Colon (tissue), 2 donors: ENCODE data around the gene TOMM22.
A peak's percentile ranks its signal among the peaks of the same experiment; 100 is the strongest.

Experiments
- FAIRE-seq: peaks from 2 replicates; lab custom pipeline; 2012; peaks lifted over from hg19 to GRCh38; lab: Jason Lieb, UNC
- donor health status: control.
- donor health status: control.

Gene TOMM22

DNA sequence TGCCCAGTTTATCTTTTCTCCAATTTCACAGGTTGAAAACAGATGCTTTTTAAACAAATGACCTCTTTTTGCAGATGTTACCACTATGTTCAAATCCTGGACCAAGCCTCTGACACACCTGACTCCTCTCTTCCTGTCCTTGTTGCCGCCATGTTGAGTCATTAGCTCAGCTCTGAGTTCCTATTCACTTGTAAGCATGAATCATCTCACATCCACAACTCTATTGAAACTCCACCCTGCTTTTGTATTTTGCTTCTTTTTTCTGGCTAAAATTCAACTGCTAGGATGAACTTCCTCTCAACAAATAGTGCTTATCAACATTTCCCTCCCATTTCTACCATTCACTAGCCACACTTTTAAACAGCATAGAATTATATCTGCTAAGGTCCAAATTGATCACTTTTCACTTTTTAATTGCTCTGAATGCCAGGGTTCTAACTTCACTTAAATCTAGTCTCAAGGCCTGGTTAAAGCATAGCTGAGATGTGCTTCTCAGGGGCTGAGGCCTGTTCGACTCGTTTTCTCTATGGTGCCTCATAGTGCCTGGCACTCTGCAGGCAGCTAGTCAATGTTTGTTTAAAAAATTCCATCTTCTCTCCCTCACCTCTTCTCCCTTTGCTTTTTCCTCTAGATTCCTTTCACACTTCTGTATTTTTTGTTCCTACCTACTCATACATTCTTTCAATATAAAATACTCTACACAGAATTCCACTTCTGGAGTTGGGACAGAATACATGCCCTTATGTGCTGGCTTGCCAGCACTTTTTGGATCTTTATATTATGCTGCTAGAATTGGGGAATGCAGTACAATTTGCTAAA, 15.1 kb downstream of the TOMM22 start:
- FAIRE-seq: no peak

DNA sequence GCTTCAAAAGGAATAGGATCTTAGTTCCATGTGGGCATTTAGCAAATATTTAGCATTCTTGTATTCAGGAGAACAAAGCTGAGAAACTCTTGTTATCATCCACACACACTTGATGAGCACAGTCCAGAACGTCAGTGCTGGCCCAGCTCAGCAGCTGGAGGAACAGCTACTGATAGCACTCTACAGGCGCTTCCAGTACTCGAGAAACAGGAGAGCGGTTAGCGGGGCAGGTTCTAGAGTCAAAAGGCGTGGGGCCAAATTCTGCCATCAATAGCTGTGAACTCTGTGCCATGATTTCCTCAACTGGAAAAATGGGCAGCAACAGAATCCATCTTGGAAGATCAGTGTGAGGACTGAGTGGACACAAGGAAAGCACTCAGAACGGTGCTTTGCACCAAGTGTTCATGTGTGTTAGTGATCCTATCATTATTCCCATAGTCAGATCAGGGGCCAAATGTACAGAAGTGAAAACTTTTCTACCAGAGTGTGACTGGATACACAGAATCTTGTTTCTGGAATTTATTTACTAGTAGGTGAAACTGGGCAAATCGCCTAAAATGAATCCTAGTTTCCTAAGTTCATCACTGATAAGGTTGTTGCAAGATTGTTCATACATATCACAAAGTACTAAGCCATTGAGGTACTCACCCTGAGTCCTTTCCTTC, 15.8 kb downstream of the TOMM22 start:
- FAIRE-seq: no peak

DNA sequence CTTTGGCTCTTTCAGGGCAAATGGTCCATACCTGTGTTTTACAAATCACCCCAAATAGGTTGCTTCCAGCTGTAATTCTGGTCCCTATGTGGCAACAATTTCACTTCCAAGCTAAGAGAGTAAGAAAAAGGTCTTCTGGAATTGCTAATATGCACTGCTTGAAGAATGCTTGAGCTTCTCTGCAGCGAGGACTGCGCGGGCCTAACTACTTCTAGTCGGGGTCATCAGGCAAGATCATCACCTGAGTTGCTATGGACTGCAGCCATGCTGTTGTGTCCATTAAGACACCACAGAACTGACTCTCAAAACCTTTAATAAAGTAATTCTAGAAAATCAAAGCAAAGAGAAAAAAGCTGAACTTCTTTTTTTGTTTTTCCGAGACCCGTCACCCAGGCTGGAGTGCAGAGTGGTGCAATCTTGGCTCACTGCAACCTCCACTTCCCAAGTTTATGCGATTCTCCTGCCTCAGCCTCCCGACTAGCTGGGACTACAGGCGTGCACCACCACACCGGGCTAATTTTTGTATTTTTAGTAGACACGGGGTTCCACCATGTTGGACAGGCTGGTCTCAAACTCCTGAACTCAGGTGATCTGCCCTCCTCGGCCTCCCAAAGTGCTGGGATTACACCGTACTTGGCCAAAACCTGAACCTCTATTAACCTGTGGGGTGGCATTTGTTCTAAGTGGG, 16.8 kb downstream of the TOMM22 start:
- no peak for FAIRE-seq

DNA sequence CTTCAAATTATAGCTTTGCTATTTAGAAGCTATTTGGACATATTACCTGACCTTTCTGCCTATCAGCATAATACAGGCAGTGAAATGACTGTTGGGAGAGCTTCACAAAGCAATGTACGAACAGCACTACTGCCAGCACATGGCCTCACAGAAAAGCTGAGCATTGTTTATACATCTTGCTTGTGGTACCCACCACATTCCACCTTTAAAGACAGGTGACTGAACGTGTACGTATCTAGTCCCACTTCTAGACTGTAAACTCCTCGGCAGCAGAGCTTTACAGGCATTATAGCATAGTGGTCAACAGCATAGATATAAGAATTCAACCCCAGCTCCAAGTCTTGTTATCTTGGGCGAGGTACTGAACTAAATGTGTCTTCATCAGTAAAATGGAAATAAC, 17.4 kb downstream of the TOMM22 start:
- FAIRE-seq: no peak

DNA sequence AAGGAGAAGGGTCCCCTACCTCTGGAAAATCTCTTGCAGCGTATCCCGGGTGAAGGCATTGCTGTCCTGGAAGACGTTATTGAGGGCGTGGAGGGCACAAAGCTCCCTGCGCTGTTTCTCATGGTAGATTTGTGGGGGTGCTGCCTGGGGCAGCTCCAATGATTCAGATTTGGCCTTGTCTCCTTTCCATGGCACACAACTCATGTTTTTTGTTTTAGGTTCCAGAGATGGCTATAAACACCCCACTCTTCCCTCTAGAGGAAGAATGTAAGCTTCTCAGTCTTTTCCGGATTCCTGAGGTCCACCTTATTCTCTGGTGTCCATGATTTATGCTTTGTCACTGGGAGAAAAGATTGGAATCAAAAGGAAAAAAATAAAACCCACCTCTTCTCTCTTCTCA, 18.0 kb downstream of the TOMM22 start:
- no peak for FAIRE-seq

- no peak for FAIRE-seq
Observed at GRCh38 chr22:38700270-38700788, 18.6 kb downstream of the TOMM22 start.

GRCh38 chr22:38700789-38701628, 19.3 kb downstream of the TOMM22 start, which contains the start of gene JOSD1:
Gene JOSD1, minus strand, starts transcription at chr22:38700943. Its CDS starts 956 bp downstream, at chr22:38699987.
- no peak for FAIRE-seq

GRCh38 chr22:38704654-38705234, 23.0 kb downstream of the TOMM22 start:
- no peak for FAIRE-seq

DNA sequence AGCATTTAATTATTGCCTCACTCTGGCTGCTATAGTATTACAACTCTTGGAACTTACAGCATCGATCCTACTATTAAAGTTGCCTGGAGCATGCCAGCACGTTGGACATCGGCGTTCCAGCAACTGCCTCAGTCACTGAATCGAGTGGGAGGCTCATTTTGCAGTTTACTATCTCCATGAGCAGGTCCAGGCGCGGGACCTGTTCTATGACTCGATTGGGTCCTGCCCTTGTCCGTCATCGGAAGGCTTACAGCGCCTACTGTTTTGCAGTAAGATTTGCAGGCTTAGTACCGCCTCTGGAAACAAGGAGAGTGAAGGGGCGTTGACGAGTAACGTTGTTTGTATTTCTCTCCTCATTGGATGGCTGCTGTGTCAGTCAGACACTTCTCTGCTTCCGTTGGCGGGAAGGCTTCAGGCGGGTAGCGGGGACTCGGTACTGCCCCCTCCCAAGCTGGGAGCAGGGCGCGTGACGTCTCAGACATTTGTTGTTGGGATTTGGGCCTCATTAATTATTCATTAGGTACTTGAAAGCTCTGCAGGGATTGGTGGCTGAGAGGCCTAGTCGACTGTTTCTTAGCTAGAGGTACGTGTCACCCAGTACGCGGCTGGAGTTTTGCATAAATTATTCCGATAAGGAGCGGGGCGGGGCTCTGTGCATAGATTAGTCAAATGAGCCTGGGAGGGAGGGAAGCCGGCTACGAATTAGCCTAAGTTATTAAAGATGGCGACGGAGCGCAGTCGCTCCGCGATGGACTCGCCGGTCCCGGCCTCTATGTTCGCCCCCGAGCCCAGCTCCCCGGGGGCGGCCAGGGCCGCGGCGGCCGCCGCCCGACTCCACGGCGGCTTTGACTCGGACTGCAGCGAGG, 23.7 kb downstream of the TOMM22 start, which contains the start of gene GTPBP1:
TSS of gene GTPBP1 (plus strand) at position 710 of the 866 bp plus-strand sequence. CDS start at position 722, 12 bp downstream.
- peak; percentile 97 for FAIRE-seq

DNA sequence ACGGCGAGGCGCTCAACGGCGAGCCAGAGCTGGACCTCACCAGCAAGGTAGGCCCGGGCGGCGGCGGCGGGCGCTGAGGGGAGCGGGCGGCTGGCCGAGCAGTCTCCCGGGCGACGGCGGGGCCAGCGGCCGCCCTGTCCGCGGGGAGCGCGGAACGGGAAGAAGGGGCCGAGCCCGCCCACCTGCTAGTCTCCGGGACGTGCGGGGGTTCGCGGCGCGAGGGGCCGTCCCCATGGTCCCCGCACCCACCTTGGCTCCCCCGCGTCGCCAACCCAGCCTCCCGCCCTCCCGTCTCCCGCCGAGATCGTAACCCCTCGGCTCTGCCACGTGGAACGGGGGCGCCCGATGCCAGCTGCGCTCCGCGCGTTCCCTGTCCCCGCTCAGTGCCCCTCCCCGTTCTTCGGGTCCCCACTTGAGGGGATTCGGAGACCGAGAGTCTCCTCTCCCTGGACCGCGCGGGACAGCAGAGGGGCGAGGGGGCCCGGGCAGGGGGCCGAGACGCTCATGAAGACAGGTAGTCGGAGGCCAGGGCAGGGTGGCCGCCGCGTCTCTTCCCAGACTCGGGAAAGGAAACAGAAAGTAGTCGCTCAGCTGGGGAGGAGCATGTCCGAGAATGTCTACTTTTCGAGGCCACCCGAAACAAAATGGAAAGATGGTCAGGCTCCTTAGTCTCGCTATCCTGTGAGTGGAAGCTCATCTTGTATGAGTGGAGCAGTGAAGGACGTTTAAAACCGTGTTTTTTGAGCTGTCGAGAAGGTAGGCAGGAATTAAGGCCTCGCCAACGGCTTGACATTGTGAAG, 24.5 kb downstream of the TOMM22 start:
- no peak for FAIRE-seq

DNA sequence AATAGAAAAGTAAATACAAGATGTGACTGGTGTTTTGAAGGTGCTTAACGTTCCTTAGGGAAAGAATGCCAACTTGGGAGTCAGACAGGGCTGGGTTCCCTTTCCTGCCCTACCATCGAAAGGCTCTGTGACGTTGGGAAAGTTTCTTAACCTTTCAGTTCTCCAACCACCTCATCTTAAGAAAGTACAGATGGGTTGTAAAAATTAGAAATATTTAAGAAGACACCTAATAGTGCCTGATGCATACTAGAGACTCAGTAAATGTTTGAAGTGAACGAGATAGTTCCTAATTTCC, 25.1 kb downstream of the TOMM22 start:
- FAIRE-seq: no peak

GRCh38 chr22:38707346-38707745, 25.6 kb downstream of the TOMM22 start:
- no peak for FAIRE-seq

- FAIRE-seq: no peak
Observed at GRCh38 chr22:38707984-38708383, 26.2 kb downstream of the TOMM22 start.

GRCh38 chr22:38709306-38709705, 27.5 kb downstream of the TOMM22 start:
- no peak for FAIRE-seq

DNA sequence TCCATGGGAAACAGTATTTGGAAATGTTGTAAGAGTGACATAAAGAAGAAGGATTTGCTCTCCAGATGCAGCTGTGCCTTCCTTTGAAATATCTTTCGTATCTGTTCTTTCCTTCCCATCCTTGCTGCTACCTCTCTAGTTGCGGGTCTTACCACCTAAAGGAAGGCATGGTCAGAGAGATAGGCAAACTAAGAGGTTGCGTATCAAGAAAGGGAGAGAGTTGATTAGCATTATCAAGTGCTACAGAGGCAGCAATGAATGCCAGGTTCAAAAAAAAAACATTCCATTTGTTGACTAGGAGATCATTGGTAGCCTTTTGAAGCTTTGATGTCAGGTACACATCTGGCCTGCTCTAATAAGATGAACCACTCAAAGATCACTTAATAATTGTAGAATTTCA, 28.6 kb downstream of the TOMM22 start:
- no peak for FAIRE-seq

DNA sequence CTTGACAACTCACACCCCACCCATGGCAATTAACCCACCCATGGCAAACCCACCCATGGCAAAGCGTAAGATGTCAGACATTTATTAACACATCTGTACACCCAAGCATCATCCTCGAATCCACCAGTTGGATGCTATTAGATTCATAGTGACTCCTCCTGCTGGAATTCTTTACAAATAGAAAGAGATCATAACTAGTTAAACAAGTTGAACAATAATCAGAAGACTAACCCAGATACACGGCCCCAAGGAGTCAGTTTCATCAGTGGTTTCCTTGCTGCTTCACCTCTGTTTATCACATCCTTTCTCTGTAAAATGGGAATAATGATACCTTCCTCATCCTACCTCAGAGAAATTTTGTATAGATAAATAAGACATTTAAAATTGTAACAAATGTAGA, 29.1 kb downstream of the TOMM22 start:
- no peak for FAIRE-seq

DNA sequence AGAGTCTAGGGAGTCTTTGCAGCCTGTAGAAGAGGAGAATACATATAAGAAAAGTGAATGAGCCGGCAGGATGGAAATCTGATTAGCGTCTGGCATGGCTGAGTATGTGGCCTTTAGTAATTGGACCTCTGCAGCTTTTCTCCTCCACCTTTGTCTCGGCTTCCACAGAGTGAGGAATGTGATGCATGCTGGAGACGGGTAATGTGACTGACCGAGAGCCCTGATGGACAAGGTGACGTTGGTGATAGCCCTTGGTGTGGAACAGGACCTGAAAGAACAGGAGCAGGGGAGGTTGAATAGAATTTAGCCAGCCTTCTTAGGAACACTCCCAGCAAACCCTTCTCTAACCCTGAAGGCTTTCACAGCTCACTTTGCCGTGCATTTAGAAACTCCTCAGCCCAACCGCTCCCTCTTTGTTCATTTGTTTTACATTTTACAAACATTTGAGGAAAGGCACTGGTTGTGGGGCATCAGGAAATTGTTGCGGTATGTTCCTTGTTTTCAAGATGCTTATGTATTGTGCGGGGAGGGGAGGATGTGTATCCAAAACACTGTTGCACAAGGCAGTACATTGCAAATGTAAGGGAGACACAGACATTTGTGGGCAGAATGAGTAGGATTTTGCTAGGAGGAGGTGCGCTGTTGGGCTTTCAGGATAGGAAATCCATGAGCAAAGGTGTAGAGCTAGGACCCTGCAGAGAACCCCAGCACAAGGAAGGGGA, 30.9 kb downstream of the TOMM22 start:
- FAIRE-seq: no peak

- no peak for FAIRE-seq
Observed at GRCh38 chr22:38713921-38714320, 32.2 kb downstream of the TOMM22 start.

DNA sequence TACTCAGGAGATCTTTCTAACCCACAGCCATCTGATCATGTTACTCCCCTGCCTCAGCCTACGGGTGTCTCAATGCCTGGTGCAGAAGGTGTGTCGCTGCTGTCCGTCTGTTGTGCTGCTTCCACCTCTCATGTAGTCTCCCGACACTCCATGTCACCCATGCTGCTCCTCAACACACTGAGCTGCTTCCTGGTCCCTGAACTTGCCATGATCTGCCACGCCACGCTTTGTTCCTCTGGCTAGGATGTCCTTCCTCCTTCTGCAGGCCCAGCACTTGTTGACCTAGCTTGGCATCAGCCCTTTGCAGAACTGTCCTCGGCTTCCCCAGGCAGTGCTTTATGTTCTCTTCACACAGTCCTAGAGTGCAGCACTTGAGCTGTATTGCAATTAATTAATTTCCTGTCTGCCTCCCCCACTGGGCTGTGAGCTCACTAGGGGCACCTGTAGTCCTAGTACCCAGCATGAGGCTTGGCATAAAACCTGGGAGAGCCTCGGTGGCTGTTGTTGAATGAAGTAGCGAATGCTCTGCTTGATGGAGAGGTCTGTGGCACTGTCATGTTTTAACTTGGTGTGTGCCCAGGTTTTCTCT, 33.5 kb downstream of the TOMM22 start:
- no peak for FAIRE-seq
